Measurements from ENCODE around the gene NEK9.
A peak's percentile ranks its signal among the peaks of the same experiment; 100 is the strongest.

NEK9 gene

DNA sequence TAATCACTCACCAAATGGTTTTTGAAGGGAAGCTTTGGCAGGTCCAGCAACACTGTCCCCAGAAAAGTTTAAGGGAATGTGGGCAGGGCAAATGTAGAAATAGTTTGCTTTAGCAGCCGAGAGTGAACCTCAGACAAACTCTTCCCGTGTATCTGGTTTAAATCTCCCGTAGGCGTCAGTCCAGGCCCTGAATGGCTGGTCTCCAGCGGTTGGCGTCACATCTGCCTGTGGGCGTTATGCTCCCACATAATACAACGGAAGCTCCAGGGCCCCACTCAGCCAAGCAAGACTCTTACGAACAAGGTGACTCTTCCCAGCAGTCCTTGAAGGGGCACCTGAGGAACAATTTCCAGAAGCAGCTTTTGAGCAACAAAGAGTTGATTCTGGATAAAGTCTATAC is 56.5 kb downstream of the NEK9 start:
- peaks cover 9% of the 10 kb centered on the region; the same call in 1 of the 2 replicates for H3F3A ChIP-seq (ENCODE audit: insufficient read depth)
- H3K27ac ChIP-seq (ENCODE audit: low read depth, low read length): no peak overlapping the region
- no peaks in the 10 kb centered on the region for H3K9me2 ChIP-seq (replicated peaks; ENCODE audit: insufficient read depth, low read length)
- H4K20me1 ChIP-seq (ENCODE audit: low read depth, low read length): no peaks in the 10 kb centered on the region
- no peak overlapping the region for H3K4me3 ChIP-seq (ENCODE audit: insufficient read depth, low read length, poor library complexity, severe bottlenecking)
- no peak overlapping the region for H2AFZ ChIP-seq (ENCODE audit: low read depth, low read length, severe bottlenecking)
- H3K9me3 ChIP-seq (ENCODE audit: insufficient read depth, low read length): no peaks in the 10 kb centered on the region
- TF ChIP-seq, protein P1, sequence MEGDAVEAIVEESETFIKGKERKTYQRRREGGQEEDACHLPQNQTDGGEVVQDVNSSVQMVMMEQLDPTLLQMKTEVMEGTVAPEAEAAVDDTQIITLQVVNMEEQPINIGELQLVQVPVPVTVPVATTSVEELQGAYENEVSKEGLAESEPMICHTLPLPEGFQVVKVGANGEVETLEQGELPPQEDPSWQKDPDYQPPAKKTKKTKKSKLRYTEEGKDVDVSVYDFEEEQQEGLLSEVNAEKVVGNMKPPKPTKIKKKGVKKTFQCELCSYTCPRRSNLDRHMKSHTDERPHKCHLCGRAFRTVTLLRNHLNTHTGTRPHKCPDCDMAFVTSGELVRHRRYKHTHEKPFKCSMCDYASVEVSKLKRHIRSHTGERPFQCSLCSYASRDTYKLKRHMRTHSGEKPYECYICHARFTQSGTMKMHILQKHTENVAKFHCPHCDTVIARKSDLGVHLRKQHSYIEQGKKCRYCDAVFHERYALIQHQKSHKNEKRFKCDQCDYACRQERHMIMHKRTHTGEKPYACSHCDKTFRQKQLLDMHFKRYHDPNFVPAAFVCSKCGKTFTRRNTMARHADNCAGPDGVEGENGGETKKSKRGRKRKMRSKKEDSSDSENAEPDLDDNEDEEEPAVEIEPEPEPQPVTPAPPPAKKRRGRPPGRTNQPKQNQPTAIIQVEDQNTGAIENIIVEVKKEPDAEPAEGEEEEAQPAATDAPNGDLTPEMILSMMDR (IDR thresholded peaks at IDR 0.05; ENCODE audit: insufficient read depth, low read length, poor library complexity, severe bottlenecking): no peak
- no peak for TF ChIP-seq EZH2phosphoT487 (conservative IDR thresholded peaks at IDR 0.05; ENCODE audit: low read length)
- 0 out of 2 replicates have a peak, but pooled peaks cover 3% of the 10 kb centered on the region for H3K79me2 ChIP-seq (ENCODE audit: insufficient read depth, low read length)
- no peaks in the 10 kb centered on the region for H3K27me3 ChIP-seq (ENCODE audit: low read length)
- H3K4me2 ChIP-seq (ENCODE audit: low read depth, low read length, poor library complexity, severe bottlenecking): no peak overlapping the region
- H3K9ac ChIP-seq (ENCODE audit: low read length): peak overlapping the region; percentile 66; the same call in 1 of the 2 replicates
- no peaks in the 10 kb centered on the region for H3K36me3 ChIP-seq (ENCODE audit: low read length)

- Histone ChIP-seq H3K4me3 (ENCODE audit: insufficient read depth, low read length, poor library complexity, severe bottlenecking) (peak overlapping the region; percentile 65), H3K36me3 (ENCODE audit: low read length) (no peaks in the 10 kb centered on the region), H3F3A (ENCODE audit: insufficient read depth) (peaks cover 9% of the 10 kb centered on the region; the same call in 1 of the 2 replicates), H3K9me3 (ENCODE audit: insufficient read depth, low read length) (no peaks in the 10 kb centered on the region), H4K20me1 (ENCODE audit: low read depth, low read length) (no peaks in the 10 kb centered on the region), H3K9ac (ENCODE audit: low read length) (peak overlapping the region; percentile 66), H2AFZ (ENCODE audit: low read depth, low read length, severe bottlenecking) (peak overlapping the region; percentile 92), H3K27me3 (ENCODE audit: low read length) (no peaks in the 10 kb centered on the region), H3K4me2 (ENCODE audit: low read depth, low read length, poor library complexity, severe bottlenecking) (peak overlapping the region; percentile 96), H3K79me2 (ENCODE audit: insufficient read depth, low read length) (0 out of 2 replicates have a peak, but pooled peaks cover 3% of the 10 kb centered on the region), H3K27ac (ENCODE audit: low read depth, low read length) (no peak overlapping the region), H3K9me2 (replicated peaks; ENCODE audit: insufficient read depth, low read length) (no peaks in the 10 kb centered on the region)
- TF ChIP-seq, protein P1 (IDR thresholded peaks at IDR 0.05; ENCODE audit: insufficient read depth, low read length, poor library complexity, severe bottlenecking): no peak
- TF ChIP-seq EZH2phosphoT487 (conservative IDR thresholded peaks at IDR 0.05; ENCODE audit: low read length): no peak
These were observed 57.1 kb downstream of the NEK9 start for GRCh38 chr14:75069811-75070145.

- Histone ChIP-seq H3K79me2 (ENCODE audit: insufficient read depth, low read length) (0 out of 2 replicates have a peak, but pooled peaks cover 3% of the 10 kb centered on the region), H3K9me2 (replicated peaks; ENCODE audit: insufficient read depth, low read length) (no peaks in the 10 kb centered on the region), H2AFZ (ENCODE audit: low read depth, low read length, severe bottlenecking) (peak within 1 kb of the TSS; percentile 92), H3K27ac (ENCODE audit: low read depth, low read length) (peak within 1 kb of the TSS; percentile 40), H3K9me3 (ENCODE audit: insufficient read depth, low read length) (no peaks in the 10 kb centered on the region), H3K27me3 (ENCODE audit: low read length) (no peaks in the 10 kb centered on the region), H3K36me3 (ENCODE audit: low read length) (no peaks in the 10 kb centered on the region), H3K9ac (ENCODE audit: low read length) (peak within 1 kb of the TSS; percentile 66), H3K4me2 (ENCODE audit: low read depth, low read length, poor library complexity, severe bottlenecking) (peak within 1 kb of the TSS; percentile 96), H3K4me3 (ENCODE audit: insufficient read depth, low read length, poor library complexity, severe bottlenecking) (peak within 1 kb of the TSS; percentile 65), H4K20me1 (ENCODE audit: low read depth, low read length) (no peaks in the 10 kb centered on the region), H3F3A (ENCODE audit: insufficient read depth) (peaks cover 9% of the 10 kb centered on the region; the same call in 1 of the 2 replicates)
- TF ChIP-seq, protein P1 (IDR thresholded peaks at IDR 0.05; ENCODE audit: insufficient read depth, low read length, poor library complexity, severe bottlenecking): no peak
- TF ChIP-seq EZH2phosphoT487 (conservative IDR thresholded peaks at IDR 0.05; ENCODE audit: low read length): no peak
These were observed 57.6 kb downstream of the NEK9 start, which contains the start of gene ZC2HC1C for GRCh38 chr14:75069121-75069810. ZC2HC1C (plus strand) TSS chr14:75069641; CDS start chr14:75070574, 933 bp downstream.

Measured in SU-DHL-6 (cell line).